HepG2 (cell line): ENCODE results near the gene OPRL1.

ENCODE experiments used
- MAX ChIP-seq: IDR thresholded peaks from 2 replicates; pipeline ENCODE4 v1.6.1; 2012; ENCODE audit warnings: inconsistent platforms
- REST ChIP-seq, 2 experiments: IDR thresholded peaks; 2 replicates each; pipeline ENCODE4 v1.6.1; 2011 to 2012; ENCODE audit warnings: low read length in 2 of 2, borderline replicate concordance in 1 of 2, low read depth in 1 of 2, mild to moderate bottlenecking in 1 of 2, moderate library complexity in 1 of 2
- TCF12 ChIP-seq, 2 experiments: fragments of 450-650 bp in 1 of 2; sonication (generic) in 1 of 2; formaldehyde crosslinking in 1 of 2; IDR thresholded peaks; 2 replicates each; pipeline versions ENCODE4 v1.6.1 to v1.8.0; 2017 to 2022; ENCODE audit warnings: antibody characterized with exemption in 1 of 2, mild to moderate bottlenecking in 1 of 2, missing genetic modification reagents in 1 of 2, moderate library complexity in 1 of 2
- ZNF350 ChIP-seq: sonication (generic); formaldehyde crosslinking; IDR thresholded peaks from 2 replicates; pipeline ENCODE4 v1.4.0; 2020; ENCODE audit warnings: mild to moderate bottlenecking, low read depth, missing genetic modification reagents, borderline replicate concordance
- ZNF841 ChIP-seq: sonication (generic); formaldehyde crosslinking; IDR thresholded peaks from 2 replicates; pipeline ENCODE4 v1.8.1; 2023; ENCODE audit warnings: missing genetic modification reagents, borderline replicate concordance

GRCh38 chr20:64045346-64046011, 34.4 kb upstream of the OPRL1 start:
- TF ChIP-seq MAX (no peak), TCF12 (IDR thresholded peaks at IDR 0.05) (no peak), TCF12 (CRISPR knock-in tag; IDR thresholded peaks at IDR 0.05) (no peak), ZNF350 (CRISPR knock-in tag) (no peak), REST (IDR thresholded peaks at IDR 0.05; ENCODE audit: borderline replicate concordance in 1 of 2, low read depth in 1 of 2, low read length in 2 of 2) (no peak), ZNF841 (CRISPR knock-in tag) (no peak)
